CD4-positive, alpha-beta T cell treated with Interleukin-12 subunit alpha and Interleukin-12 subunit beta, for 1 hour (primary cell): ENCODE results near the gene PPP1R9A.

Experiments used
- DNase-seq: peaks from one replicate; pipeline ENCODE4 v3.0.0-alpha.2; 2020

The PPP1R9A gene

GRCh38 chr7:95102662-95103061 is 195.3 kb downstream of the PPP1R9A start:
- DNase-seq: no peak

GRCh38 chr7:95104739-95105138 is 197.3 kb downstream of the PPP1R9A start:
- no peak for DNase-seq

- no peak for DNase-seq
These were observed 198.2 kb downstream of the PPP1R9A start for GRCh38 chr7:95105627-95106026.

GRCh38 chr7:95106401-95106800 is 199.0 kb downstream of the PPP1R9A start:
- DNase-seq: no peak

- no peak for DNase-seq
These were observed 203.3 kb downstream of the PPP1R9A start for GRCh38 chr7:95110707-95111106.

- no peak for DNase-seq
These were observed 206.2 kb downstream of the PPP1R9A start for GRCh38 chr7:95113590-95113989.

- no peak for DNase-seq
These were observed 218.8 kb downstream of the PPP1R9A start for GRCh38 chr7:95126053-95126709.

GRCh38 chr7:95132500-95132899 is 225.1 kb downstream of the PPP1R9A start:
- DNase-seq: no peak

- DNase-seq: no peak
These were observed 232.5 kb downstream of the PPP1R9A start for GRCh38 chr7:95139922-95140321.

- DNase-seq: no peak
These were observed 234.4 kb downstream of the PPP1R9A start for GRCh38 chr7:95141755-95142154.

GRCh38 chr7:95144256-95144655 is 236.9 kb downstream of the PPP1R9A start:
- no peak for DNase-seq

- no peak for DNase-seq
These were observed 248.6 kb downstream of the PPP1R9A start for GRCh38 chr7:95155965-95156364.

GRCh38 chr7:95157381-95157780 is 250.0 kb downstream of the PPP1R9A start:
- DNase-seq: no peak

GRCh38 chr7:95169678-95170077 is 262.3 kb downstream of the PPP1R9A start:
- no peak for DNase-seq

GRCh38 chr7:95172420-95172819 is 265.0 kb downstream of the PPP1R9A start:
- no peak for DNase-seq

- DNase-seq: no peak
These were observed 283.1 kb downstream of the PPP1R9A start for GRCh38 chr7:95190515-95190914.

- no peak for DNase-seq
These were observed 284.4 kb downstream of the PPP1R9A start for GRCh38 chr7:95191795-95192194.

GRCh38 chr7:95198863-95199262 is 291.5 kb downstream of the PPP1R9A start:
- no peak for DNase-seq

GRCh38 chr7:95199779-95200558 is 292.6 kb downstream of the PPP1R9A start:
- DNase-seq: no peak

GRCh38 chr7:95200741-95201140 is 293.3 kb downstream of the PPP1R9A start:
- DNase-seq: no peak

- no peak for DNase-seq
These were observed 294.3 kb downstream of the PPP1R9A start for GRCh38 chr7:95201727-95202126.

- no peak for DNase-seq
These were observed 297.2 kb downstream of the PPP1R9A start for GRCh38 chr7:95204618-95205017.

GRCh38 chr7:95205665-95206225 is 298.4 kb downstream of the PPP1R9A start:
- no peak for DNase-seq

- DNase-seq: no peak
These were observed 301.9 kb downstream of the PPP1R9A start for GRCh38 chr7:95209276-95209675.
